Effector CD8-positive, alpha-beta T cell (primary cell): ENCODE results near the gene TMEM161B.
"Not testable (repeated sequence)": the region's sequence is repeated elsewhere in the genome, so short reads cannot be mapped to it uniquely, and the experiment has no call there.

Experiments
- DNase-seq: peaks from one replicate; lab custom pipeline; 2025; lab: John Stamatoyannopoulos, UW

The TMEM161B gene

GRCh38 chr5:88248743-88249540 is 19.7 kb downstream of the TMEM161B start:
- no peak for DNase-seq

DNA sequence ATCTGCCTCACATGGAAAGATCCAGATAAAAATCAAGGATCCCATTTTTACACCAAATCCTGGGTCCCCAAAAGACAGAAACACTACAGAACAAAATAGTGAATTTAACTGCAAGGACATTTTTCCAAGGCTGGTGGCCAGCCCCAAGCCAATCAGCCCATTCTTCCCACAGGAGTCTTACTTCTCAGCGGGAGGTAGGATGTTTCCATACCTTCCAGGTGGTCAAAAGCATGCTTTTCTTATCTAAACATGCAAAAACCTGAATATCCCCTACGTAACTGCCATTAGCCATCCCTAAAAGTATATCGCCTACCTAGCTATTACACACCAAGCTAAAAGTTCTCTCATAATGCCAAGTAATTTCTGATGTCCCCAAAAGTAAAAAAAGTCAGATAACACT is 20.6 kb downstream of the TMEM161B start:
- DNase-seq = no peak

- no peak for DNase-seq
Measured at GRCh38 chr5:88245893-88246244, 22.8 kb downstream of the TMEM161B start.

DNA sequence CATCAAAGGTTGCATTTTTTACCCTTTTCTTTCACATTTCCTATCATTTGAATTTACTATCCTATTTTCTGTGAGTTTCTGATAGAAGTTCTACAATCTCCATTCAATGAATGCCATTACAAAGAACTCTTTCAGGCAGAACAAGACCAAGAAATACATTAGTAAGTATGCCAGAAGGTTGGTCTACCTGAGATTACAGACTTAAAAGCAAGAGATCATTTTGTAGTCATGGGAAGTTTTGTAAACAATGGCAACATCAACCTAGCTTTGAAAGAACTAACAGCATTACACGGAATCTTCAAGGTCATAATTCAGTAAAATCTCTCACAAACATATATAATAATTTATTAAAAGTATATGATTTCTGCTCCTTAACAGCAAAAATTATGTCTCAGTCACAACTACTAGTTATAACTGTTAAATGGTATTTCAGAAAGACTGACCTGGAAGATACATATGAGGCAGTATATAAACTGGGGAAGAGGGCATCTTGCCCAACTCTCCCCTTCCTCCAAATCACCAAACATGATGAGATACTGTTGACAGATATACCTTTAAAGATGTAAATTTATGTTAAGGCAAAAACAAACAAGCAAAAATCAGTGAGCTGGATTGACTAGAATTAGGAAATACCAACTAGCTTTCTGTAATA is 23.3 kb downstream of the TMEM161B start:
- DNase-seq = no peak

DNA sequence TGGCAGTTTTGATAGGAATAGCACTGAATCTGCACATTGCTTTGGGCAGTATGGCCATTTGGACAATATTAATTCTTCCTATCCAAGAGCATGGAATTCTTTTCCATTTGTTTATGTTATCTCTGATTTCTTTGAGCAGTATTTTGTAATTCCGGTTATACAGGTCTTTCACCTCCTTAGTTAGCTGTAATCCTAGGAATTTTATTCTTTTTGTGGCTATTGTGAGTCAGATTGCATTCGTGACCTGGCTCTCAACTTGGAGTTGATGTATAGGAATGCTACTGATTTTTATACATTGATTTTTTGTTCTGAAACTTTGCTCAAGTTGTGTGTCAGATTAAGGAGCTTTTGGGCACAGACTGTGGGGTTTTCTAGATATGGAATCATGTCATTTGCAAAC is 24.0 kb downstream of the TMEM161B start:
- DNase-seq = no peak

DNA sequence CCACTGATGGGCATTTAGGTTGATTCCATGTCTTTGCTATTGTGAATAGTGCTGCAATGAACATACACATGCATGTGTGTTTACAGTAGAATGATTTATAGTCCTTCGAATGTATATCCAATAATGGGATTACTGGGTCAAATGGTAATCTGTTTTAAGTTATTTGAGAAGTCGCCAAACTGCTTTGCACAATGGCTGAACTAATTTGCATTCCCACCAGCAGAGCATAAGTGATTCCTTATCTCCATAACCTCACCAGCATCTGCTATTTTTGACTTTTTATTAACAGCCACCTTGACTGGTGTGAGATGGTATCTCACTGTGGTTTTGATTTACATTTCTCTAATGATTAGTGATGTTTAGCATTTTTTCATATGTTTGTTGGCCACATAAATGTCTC is 25.2 kb downstream of the TMEM161B start:
- not testable (repeated sequence) for DNase-seq

GRCh38 chr5:88238732-88239131 is 29.9 kb downstream of the TMEM161B start:
- no peak for DNase-seq

DNA sequence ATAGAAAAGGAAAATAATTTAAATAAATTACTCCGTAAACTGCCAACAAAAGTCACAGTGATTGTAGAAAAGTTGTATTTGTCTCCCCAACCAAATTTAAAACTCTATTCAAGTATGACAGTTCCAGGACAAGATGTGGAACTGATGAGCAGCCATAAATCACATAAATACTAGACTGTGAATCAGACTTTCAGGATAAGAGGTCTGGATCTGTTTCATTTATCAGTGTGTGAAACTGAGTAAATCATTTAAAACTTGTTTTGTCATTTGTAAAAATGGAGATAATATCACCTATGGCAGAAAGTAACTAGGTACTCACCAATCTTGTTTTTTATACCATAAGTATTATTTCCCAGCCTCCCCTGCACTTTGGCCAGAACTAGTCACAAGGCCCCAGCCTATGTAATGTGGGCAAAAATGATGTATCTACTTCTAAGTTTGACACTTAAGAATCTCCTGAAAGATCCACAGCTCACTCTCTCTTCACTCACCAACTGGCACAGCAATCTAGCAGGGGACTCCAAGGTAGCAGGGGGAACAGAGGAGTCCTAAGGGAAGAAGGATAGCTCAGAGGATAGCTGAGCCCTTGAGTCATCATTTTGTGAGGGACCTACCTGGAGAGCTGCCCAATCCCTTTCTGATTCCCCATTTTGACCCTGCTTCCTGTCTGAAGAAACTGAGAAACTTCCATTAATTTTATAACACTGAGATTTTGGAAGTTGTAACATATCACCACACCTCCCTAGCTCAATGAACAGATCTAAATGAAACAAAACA is 31.6 kb downstream of the TMEM161B start:
- no peak for DNase-seq

- DNase-seq = no peak
Measured at GRCh38 chr5:88235828-88236227, 32.8 kb downstream of the TMEM161B start.

- no peak for DNase-seq
Measured at GRCh38 chr5:88235346-88235745, 33.3 kb downstream of the TMEM161B start.

DNA sequence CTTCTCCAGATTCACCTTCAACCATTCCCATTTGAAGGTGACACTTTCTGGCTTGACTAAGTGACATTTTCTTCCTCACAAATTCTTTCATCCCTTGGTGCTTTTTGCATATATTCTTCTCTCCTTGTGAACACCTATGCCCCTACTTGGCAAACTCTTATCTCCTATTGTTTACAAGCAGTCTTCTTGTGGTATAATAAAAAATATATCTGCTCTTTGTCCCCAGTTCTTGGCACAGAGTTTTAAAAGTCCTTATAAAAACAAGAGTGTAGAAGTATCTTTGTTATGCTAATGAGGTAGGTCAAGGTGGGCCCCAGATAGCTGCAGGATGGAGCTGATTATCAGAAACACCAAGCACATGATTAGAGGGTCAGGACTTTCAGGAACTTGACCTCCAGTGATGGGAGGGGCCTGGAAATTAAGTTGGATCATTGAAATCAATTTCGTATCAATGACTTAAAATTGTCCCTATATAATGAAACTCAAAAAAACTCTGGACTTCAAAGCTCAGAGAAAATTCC is 38.0 kb downstream of the TMEM161B start:
- DNase-seq = no peak

DNA sequence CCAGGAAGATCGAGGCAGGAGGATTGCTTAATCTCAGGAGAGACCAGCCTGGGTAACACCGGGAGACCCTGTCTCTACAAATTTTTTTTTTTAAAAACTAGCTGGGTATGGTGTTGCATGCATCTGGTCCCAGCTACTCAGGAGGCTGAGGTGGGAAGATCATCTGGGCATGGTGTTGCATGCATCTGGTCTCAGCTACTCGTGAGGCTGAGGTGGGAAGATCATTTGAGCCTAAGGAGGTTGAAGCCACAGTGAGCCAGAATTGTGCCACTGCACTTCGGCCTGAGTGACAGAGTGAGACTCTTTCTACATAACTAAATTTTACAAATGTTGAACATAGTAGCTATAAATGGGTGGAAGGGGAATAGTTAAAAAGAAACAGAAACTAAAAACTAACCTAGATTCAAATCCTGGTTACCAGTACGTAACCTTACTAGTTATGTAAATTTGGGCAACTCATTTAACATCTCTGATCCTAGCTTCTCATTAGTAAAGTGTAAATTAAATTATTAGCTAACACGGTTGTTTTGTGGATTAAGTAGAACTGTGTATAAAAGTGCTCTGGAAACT is 41.7 kb downstream of the TMEM161B start:
- no peak for DNase-seq

GRCh38 chr5:88214655-88215054 is 54.0 kb downstream of the TMEM161B start:
- DNase-seq = no peak

DNA sequence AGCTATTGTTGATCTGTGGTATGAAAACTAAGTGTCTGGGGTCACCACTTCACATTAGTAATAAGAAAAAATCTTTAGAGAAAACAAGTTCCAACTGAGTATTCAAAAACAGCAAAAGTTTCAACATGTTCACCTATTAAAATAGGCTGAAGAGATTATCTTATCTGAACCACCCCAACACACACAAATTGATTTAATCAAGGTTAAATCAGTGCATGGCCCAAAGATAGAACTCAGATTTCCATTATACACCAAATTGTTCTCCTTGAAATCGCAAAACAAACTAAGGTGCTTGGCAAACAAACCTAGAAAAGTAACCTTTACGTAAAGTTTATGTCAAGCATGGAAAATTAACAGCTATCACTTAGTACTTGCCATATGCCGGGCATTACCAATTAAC is 61.1 kb downstream of the TMEM161B start:
- DNase-seq = no peak

GRCh38 chr5:88203981-88204750 is 64.5 kb downstream of the TMEM161B start:
- DNase-seq = no peak

DNA sequence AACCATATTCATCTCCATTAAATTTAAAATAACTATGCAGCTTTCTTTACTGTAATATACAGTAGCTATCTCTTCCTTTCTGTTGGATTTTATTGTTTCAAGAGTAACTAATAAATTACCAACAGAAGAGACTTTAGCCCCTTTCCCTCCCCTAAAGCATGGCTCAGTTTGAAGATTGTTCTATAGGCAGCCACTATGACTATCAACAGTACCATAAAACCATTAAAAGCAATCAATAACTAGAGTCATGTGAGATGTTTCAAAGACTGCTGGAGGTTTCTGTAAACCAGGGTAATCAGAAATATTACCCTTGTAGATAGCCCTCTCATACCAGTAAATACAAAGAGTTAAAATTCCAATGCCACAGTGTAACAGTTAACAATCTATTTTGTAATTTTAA is 73.0 kb downstream of the TMEM161B start:
- no peak for DNase-seq

DNA sequence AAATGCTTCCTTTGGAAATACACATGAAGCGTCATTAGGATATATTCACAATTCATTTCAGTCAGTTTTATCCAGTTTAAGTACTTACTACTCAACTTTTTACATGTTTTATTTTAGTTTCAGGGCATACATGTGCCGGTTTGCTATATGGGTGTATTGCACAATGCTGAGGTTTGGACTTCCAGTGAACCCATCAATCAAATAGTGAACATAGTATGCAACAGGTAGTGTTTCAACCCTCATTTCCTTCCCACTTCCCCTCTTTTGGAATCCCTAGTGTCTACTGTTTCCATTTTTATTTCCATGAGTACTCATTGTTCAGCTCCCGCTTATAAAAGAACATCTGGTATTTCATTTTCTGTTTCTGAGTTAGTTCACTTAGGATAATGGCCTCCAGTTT is 74.7 kb downstream of the TMEM161B start:
- DNase-seq = no peak

DNA sequence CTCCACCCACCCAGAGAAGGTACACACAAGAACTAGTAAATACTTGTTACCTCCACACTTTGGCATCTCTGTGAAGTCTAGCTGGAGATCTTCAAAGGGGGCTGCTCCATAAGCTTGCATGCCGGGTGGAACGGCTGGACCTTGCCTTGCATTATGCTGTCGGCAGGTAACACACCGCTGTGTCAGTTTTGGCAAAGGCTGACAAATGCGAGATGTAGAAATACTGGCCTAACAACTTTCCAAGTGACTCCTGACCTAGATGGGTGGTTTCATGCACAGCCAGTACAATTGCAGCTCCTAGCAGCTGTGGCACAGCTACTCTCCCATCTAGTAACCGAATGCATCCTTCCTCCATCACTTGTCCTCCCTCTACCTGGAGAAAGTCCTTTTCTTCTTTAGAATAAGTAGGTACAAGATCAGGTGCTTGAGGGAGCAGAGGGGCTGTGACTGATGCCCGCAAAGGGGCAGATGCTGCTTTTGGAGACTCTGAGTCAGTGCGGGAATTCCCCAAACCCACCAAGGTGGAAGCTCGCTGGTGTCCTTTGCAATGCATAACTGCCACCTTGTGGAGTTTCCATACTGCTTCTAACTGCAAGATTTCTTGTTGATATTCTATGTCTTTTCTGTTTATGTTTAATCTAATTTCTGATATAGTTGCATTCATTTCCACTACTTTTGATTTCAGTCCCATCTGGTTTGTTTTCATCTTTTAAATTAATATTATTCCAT is 78.4 kb downstream of the TMEM161B start:
- no peak for DNase-seq

- DNase-seq = not testable (repeated sequence)
Measured at GRCh38 chr5:88189484-88189883, 79.2 kb downstream of the TMEM161B start.

DNA sequence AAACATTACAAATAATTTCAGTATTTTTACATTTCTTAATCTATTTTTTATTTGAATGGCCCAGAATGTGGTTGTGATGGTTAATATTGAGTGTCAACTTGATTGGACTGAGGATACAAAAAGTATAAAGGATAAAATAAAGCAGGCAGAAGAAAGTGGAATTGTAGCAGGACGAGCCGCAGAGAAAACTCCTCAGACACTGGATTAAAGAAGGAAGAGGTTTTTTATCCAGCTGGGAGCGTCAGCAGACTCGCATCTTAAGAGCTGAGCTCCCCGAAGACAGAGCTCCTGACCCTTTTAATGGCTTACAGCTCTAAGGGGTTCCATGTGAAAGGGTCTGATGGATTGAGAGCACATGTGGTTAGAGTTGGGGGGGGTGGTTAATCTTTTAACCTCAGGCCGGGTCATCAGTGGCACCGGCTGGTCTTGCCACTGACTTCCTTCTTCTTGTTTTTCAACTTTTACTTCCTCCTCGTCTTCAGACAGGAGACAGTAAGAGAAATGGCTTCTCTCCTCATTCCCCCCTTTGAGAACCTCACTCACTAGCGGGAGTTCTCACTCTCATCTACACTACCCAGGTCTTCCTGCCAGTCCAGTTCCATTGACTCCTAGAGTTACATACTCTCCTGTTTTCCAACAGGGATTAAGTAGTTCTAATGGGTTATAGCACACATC is 80.0 kb downstream of the TMEM161B start:
- no peak for DNase-seq
